Inflammatory macrophage treated with lipopolysaccharide for 1 hour (primary cell): Measurements from ENCODE around the gene TRABD.

Experiments
- DNase-seq, 2 donors: peaks; one replicate each; pipeline ENCODE4 v3.0.0-alpha.2; 2020 to 2022

TRABD gene

GRCh38 chr22:50220603-50221409 is 35.1 kb downstream of the TRABD start:
- DNase-seq = no peak

GRCh38 chr22:50221410-50222300 is 35.9 kb downstream of the TRABD start:
- no peak for DNase-seq

GRCh38 chr22:50222508-50222907 is 36.8 kb downstream of the TRABD start:
- no peak for DNase-seq

DNA sequence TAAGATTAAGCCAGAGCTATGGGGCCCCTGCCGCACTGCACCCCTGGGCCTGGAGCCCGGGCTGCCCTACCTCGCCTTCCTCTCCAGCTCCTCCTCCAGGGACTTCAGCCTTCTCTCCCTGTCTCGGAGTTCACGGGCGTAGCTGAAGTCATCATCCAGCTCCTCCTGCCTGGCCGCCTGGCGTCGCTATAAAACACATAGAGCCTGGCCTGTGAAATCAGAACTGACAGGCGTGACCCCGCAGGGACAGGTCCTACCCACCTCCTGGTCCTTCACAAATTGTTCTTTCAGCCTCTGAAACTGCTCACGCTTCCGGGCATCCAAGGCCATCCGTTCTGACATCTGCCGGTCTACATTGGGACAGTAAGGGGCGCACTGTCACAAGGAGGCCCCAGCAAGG is 38.4 kb downstream of the TRABD start:
- DNase-seq = no peak

DNA sequence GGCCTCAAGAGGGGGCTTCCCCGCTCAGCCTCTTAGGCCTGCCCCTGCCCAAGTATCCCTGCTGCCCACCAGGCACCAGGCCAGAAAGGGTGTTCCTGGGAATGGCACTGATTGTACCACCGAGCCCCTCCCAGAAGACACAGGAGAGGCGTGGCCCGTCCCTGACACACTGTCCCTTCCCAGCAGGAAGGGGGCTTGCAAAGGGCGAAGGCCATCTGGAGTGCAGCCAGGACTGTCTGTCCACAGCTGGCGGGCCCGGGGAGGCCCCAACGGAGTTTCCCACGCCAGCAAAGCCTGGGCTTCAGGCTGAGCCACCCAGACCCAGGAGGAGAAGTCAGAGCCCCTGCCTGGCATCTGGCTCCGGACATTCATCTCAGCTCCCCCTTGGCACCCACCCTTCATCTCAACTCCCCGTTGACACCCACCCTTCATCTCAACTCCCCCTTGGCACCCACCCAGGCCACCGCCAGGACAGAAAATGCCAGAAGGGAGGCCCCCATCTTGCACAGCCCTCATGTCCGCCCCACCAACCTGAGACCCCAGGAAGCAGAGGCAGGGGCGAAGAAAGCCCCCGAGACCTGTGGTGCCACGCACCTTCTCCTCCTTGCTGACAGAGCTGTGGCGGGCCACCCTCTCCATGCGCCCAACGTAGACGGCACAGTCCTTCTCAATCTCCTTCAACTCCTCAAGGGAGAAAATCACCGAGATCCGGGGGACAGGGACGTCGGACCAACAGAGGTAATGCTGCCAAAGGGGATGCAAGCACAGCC is 39.7 kb downstream of the TRABD start:
- no peak for DNase-seq

GRCh38 chr22:50226063-50226874 is 40.6 kb downstream of the TRABD start:
- DNase-seq = no peak

GRCh38 chr22:50226875-50227165 is 41.1 kb downstream of the TRABD start:
- DNase-seq = no peak

- no peak for DNase-seq
Measured at GRCh38 chr22:50227579-50228215, 42.0 kb downstream of the TRABD start.

DNA sequence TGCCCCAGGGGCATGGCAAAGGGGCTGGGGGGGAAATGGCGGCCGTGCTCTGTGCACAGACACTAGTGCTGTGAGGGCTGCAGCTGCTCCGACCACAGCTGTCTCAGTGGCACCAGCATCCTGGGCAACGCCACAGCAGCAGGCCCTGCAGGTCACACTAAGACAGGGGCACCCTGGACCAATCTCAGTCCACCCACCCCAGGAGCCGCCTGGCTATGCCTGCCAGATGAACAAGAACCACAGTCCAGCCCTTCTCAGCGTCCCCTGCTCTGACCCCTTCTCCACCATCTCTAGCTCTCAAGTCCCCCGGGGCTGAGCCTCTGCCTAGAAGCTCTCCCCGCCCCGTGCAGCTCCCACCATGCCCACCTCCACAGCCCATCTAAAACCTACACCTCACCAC is 42.7 kb downstream of the TRABD start:
- no peak for DNase-seq

GRCh38 chr22:50229370-50229769 is 43.7 kb downstream of the TRABD start:
- DNase-seq = no peak

DNA sequence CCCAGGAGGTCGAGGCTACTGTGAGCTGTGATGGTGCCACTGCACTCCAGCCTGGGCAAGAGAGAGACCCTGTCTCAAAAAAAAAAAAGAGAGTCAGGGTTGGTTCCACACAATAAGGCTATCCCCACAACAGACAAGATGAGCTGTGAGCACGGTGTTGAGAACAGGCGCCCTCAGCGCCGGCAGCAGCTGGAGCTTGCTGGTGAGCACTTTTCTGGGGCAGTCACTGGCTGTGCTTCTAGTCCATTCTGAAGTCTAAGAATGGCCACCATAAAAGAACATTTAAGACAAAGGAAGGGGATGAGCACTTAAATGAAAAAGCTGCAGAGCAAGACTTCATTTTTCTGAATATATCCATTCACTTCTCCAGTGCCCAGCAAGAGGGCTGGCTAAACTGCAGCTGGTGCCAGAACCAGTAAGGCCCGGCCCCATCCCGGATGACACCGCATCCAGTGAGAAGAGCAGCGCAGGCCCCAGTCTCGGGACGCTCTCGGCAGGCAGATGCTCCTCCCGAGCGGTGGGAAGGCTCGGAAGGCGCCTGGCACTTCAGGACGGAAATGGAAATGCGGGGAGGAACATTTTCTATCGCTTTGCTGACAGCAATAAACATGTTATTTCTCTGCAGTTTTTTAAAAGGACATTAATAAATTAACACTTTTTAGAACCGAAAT is 46.9 kb downstream of the TRABD start:
- DNase-seq = no peak

DNA sequence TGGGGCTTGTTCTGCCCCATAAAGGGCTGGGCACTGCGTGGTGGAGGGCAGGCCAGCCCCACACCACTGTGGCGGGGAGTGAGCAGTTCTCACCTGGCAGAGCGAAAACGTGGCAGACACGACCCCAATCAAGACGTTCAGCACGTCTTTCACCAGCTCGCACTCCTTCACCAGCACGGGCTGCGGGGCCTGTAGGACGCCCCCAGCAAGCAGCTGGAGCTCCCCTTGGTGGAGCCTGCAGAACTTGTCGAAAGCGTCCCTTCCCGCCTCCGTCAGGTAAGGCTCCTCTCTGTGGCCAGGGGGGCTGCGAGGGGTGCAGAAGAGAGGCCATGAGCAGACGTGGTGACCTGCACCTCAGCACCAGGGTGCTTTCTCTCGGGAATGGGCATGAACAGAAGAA is 47.5 kb downstream of the TRABD start:
- no peak for DNase-seq

GRCh38 chr22:50236731-50237409 is 51.2 kb downstream of the TRABD start:
- no peak for DNase-seq

GRCh38 chr22:50238755-50239154 is 53.0 kb downstream of the TRABD start:
- no peak for DNase-seq

- DNase-seq = no peak
Measured at GRCh38 chr22:50242406-50242949, 56.8 kb downstream of the TRABD start.

DNA sequence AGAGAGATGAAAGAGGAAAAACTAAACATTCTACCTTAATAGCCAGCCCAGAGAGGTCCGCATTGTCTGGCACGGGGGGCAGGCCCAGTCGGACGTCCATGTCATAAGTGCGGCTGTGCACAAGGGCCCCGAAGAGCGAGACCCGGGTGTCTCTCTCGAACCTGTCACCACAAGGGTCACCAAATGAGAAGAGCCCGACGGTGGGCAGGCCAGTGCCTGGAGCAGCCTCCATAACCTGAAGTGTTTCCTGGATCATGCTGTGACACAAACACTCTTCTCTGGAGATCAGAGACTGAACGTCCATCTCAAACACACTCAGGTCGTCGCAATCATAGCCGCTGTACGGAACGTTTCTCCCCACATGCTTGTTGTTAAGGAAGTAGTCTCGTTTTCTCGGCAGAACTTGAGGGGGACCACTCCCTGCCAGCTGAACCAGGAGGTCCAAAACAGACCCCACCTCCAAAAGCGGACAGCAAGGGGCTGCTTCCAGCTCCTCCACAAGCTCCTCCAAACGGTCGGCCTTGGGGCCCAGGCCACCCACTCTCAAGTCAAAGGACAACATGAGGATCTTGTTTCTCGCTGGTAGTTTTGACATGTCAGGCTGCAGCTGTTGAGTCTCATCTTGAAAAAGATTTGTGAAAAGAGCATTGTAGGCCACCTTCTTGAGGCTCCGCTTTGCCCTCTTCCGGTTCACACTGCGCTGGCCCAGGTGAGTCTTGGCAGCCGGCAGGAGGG is 58.1 kb downstream of the TRABD start:
- peak in 1 of 2 donors; percentile 18 for DNase-seq

- peak; percentile 91 to 96 for DNase-seq
Measured at GRCh38 chr22:50244420-50245213, 58.9 kb downstream of the TRABD start, which contains the start of gene TUBGCP6. TUBGCP6 (minus strand) TSS chr22:50245023; CDS start chr22:50244459, 564 bp downstream.

GRCh38 chr22:50245214-50246072 is 59.7 kb downstream of the TRABD start:
- no peak for DNase-seq
